GM21825 (cell line): Measurements from ENCODE around the gene MACIR.

Experiments used
- ATAC-seq: cut with Tn5 transposase; IDR thresholded peaks from one replicate; pipeline ENCODE4 v1.9.1; 2021; ENCODE audit warnings: mild to moderate bottlenecking, moderate library complexity; ENCODE audit not compliant: unreplicated experiment

Gene MACIR

DNA sequence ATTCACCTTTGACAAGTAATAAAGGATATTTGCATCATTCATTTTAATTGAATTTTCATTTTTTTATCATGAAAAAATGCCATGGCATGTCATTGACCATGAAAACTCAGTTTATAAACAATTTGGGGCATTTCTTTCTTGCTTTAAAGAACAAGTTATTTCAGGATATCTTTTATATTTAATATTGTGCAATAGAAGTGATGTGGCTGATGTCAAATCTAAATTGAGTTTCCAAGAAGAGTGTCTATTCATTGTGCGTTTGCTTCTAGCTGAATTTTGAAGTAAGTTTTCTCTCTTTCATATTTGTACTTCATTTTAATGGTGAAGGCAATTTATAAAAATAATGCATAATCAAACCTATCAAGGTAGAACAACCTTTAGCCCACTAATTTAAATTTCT lies 30.5 kb downstream of the MACIR start:
- ATAC-seq: no peak

DNA sequence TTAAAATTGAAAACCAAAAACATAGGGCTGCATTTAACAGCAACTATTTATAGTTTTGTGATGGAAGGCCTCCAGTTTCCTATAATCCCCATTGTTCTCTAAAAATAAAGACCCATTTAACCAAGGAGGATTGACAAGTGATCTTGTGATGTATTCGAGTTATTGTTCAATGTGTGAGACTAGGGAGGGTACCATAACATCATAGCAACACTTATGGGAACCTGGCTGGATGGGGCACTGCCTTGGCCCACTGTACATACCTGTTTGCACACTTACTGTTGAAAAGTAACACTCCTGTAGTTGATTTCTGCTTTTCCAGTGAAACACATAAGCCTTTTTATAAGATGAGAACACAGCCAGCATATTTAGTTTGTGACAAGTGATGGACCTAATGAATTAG lies 32.3 kb downstream of the MACIR start:
- no peak for ATAC-seq

DNA sequence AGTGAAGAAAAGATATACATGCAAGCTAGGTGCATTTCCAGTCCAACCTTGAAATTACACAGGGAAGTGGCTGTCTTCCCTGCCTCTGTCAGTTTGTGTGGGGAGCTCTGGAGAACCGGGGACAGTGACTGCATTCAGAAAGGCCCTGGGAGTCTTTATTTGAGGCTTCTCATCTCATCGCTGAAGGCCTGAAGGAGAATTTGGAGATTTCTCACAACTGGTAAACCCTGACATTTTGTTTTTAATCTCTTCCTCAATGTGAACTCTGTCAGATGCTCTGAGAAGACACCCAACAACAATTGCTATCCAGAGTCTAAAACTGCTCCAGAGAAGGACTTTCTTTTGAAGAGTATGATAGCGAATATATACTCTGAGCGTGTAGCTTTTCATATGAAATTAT lies 33.0 kb downstream of the MACIR start:
- ATAC-seq: no peak

DNA sequence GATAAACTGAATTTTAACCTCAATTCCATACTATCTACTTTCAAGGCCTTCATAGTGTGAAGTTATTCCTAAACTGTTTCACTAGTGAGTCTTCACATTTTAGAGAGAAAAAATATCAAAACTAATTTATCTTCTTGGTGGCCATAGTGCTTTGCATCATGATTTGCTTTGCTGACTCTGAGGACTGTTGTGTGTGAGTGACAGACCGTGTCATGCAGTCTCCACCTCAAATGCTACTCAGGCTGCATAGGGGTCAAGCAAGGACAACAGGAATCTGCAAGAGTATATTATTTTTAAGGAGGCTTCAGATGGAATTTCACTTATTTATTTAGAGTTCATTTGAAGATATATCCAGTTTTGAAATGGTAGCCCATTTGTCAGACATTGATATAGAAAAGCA lies 34.5 kb downstream of the MACIR start:
- no peak for ATAC-seq

DNA sequence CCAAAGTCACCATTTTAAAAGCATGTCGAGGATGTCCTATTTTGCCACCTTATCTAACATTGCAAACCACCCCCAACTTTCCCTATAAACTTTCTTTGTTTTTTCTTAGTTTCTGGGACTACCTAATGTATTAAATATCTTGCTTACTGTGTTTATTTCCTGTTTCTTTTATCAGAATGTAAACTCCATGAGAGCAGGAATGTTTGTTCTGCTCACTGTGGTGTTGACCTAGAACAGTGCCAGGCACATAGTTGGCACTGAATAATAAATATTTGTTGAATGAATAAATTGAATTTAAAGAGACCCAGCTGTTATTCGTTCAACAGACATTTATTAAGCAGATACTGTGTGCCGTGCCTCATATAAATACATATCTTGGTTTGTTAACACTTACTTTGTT lies 35.2 kb downstream of the MACIR start:
- ATAC-seq: no peak

DNA sequence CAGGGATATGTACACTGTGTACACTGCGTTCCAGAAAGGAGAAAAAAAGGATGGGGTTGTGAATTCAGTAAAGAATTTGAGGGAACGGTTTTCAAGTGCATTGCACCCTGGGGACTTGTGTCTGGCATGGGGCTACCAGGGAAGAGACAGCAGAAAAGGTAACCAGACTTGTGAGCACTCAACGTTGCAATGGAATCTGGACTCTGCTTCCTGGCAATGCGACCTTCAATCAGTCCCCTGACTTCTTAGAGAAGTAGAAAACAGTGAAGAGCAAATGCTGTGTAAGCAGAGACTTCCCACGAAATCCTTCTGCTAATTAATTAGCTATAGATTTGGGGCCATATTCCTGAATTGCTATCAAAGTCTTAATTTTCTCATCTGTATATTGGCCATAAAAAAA lies 36.3 kb downstream of the MACIR start:
- ATAC-seq: no peak

DNA sequence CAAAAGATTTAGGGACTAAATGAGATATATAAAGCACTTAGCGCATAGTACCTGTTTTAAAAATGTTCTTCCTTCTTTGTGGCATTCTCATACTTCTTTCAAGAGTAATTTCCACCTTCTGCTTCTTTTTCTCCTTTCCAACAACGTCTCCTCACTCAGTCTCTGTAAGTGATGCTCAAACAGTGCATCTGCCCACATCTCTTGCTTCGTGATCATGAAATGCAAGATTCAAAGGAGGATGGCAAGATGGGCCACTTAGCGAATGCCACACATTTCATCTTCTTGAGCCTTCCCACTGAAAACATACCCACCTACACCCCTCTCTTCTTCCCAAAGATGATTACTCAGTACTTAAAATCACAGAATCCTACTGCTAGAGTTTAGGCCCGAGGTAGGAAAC lies 36.9 kb downstream of the MACIR start:
- no peak for ATAC-seq

DNA sequence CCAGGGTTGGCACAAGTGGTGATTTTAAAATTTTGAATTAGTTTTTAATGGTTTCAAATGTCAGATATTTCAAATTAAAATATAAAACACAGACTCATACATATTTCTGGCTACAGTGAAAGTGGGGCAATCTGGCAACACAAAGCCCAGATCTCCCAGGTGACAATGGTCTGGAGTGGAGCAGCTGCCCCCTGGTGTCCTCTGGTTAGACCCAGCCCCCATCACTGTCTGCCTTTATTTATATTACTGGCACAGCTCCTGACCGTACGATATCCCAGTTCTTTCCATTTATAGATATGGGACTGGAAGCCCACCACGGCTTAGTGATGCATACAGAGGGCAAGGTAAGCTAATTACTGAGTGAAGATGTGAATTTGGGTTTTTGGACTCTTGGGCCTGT lies 37.3 kb downstream of the MACIR start:
- ATAC-seq: no peak

DNA sequence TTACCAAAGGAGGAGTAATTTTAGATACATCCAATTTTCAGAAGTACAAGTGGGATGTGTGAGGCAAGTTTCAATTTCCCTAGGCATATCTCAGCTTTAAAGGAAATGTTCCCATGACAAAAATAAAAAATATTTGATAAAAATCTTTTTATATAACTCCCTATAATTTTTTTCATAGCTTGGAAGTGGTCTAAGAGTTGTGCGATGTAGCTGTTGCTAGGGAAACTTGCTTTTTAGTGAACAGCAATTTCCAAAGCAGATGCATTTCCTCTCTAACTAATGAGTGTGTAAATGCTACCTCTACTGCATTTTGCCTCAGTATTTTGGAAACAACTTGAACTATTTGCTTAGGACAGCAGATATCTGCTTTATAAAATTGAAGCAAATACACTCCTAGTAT lies 39.6 kb downstream of the MACIR start:
- no peak for ATAC-seq

DNA sequence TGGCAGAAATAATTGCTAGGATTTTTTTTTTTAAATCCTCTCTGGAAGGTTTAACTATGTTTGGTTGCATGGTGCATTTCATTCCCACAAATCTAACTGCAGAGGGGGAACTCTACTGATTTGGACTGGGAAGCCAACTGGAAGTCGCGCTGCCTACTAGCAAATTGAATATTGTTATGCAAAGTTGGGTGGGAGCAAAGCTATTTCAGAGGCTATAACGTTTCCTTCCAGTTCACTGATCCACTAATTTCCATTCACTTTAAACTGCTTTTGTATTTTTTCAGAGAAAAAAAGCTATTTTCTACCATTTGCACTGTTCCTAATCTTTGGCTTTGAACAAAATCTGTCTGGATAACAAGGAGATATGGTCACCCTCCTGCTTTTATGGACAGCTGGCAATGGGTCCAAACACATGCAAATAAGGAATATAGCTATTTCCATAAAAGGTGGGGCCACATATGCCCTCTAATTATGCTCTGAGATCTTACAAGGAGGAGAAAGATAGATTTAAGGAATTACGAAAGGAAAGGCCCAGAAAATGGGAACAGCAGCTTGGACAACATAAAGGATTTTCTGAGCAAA lies 40.1 kb downstream of the MACIR start:
- ATAC-seq: no peak

DNA sequence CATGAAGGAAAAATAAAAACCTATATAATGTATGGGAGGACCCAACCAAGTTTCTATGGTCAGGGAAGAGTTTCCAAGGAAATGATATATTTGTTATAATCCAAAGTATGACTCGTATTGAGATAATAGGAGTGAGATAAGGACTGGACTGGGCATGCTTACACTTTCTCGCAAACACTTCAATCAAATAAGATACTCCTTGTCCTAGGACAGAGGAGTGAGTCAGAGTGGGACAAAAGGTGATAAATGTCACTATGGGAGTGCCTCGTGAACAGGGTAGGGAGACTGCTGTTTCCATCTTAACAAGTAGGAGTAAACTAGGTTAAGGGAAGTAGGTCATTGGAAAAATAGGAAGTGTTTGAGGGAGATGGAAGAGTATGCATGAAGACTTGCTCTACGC lies 47.2 kb downstream of the MACIR start:
- no peak for ATAC-seq

DNA sequence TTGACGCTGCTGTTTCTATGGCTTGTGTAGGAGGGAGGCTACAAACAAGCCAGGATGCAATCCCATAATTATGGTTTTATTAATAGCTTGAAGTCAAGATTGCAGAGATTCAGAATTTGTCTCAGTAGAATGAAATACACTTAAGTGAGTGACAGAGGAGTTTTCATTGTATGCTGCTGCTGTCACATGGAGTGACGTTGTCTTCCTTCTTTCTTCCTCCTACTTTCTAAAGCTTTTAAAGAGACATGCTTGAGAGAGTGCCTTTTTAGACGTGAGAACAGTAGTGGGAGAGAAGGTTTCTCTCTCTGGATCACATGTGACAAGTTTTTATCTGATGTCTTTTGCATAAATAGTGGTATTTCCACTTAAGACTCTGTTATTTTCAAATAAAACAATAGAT lies 48.9 kb downstream of the MACIR start:
- no peak for ATAC-seq

DNA sequence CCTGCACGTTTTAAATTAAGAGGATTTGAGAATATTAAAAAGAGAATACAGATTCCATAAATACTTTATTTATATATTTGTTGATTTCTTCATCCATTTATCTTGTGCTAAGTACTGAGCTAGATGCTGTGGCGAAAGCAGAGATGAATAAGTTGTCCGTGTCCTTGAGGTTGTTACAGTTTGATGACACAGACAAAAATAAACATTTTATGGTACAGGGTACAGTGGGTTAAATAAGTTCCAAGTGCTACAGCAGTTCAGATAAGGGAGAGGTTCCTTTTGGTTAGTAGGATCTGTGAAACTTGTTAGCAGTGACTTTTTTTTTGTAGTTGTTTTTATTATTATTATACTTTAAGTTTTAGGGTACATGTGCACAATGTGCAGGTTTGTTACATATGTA lies 50.2 kb downstream of the MACIR start:
- no peak for ATAC-seq

DNA sequence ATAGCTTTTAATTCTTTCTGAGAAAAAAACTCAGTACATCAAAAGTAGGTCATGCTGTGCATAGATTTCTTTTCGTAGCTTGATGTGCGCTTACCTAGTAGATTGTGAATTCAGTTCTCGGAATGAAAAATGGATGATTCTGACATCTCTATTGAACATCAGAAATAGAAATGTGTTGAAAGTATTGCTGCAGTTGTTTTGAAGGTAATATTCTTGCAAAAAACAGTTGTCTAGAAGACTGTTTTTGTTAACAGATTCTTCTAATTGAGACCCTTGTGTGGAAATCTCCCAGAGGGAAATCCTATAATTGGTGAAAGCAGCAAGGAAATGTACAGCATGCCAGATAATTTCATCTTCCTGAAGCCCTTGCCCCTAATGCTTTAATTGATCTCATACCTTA lies 54.5 kb downstream of the MACIR start:
- no peak for ATAC-seq

DNA sequence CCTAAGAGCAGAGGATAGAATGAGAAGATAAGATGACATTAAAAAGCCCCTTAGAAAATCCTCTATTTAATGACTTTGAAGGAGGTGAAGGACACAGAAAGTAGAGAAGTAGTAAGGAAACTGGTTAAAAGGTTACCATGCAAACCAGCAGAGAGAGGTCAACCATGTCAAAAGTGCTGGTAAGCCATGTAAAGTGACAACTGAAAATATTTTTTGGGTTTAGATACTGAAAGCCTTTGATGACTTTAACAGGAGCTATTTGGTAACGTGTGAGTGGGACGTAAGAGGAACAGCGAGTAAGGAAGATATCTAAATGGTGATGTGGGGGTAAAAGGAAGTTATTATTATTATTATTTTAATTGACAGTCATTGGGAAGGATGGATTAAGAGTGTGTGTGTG lies 56.9 kb downstream of the MACIR start:
- ATAC-seq: no peak

DNA sequence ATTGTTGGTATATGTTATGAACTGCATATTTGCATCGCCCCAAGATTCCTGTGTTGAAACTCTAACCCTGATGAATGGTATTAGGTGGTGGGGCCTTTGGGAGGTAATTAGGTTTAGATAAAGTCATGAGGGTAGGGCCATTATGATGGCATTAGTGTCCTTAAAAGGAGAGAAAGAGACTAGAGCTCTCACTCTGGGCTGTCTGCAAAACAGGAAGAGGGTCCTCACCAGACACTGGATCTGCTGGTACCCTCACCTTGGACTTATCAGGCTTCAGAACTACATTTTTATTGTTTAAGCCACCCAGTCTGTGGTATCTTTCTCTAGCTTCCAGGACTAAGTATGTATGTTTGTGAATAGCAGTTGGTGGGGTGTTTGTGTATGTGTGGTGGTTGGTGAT lies 68.9 kb downstream of the MACIR start:
- no peak for ATAC-seq

DNA sequence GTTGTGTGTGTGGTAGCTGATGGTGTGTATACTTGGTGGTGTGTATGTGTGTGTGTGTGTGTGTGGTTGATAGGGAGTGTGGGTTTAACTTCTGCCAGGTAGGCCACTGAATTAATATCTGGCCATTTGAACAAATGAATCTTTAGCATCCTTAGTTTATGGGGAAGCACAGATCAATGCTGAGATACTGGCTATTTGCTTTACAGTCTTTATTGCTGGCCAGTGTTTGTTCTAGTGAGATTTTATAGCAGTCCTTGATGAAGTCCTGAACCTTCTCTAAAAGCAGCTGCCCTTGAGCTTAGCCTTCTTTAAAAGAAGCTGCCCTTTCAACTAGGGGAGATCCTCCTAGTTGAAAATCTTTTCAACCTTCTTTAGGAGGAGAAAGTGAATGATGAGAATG lies 69.3 kb downstream of the MACIR start:
- no peak for ATAC-seq
